ENCODE measurements around the gene DLG2.

DNA sequence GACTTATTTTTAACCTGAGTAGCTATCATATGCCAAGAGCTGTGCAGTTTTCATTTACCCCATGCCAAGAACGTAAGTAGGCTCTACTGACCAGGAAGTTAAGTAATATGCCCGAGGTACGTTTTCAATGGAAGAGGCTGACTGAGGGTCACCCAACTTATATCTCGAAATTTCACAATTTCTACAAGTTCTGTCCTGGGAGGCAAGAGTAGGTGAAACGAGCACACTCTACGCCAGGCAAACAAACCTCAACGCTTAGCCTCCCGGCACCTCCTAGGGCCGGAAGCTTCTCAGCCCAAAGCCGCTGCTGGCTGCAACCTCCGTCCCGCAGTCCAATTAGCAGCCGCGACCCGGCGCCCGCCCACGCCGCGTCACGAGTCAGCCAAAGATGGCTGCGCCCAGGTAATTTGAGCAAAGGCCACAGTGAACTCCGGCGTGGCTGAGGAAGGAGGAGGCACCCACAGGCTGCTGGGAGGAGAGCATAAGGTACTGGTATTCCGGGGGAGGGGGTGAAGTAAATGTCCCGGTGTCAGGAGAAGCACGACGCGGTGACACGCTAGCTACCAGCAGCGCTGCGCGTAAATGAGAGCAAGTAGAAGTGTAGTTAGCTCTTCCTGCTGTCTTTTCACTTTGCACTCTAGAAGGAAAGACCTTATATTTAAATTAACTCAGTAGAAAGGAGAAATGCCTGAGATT lies 20.6 kb upstream of the DLG2 start, which contains the start of gene TMEM126A:
- TF ChIP-seq POLR2AphosphoS5 (IDR thresholded peaks at IDR 0.05; ENCODE audit: low read depth, low read length) (peak; percentile 96), POLR2A (IDR thresholded peaks at IDR 0.05; ENCODE audit: low read depth, low read length) (peak; percentile 97)

All from GM12891 (cell line).